ENCODE results near the gene CD52. TPM values are rescaled to one million over a fixed set of nuclear protein-coding genes. Genes with fewer than 3 reads are reported as not detected.

CD52 gene
- total RNA-seq, 4 donors from 2014 or later, result 1.8 to 2.7 (median 2.2) TPM; not detected in 1

DNA sequence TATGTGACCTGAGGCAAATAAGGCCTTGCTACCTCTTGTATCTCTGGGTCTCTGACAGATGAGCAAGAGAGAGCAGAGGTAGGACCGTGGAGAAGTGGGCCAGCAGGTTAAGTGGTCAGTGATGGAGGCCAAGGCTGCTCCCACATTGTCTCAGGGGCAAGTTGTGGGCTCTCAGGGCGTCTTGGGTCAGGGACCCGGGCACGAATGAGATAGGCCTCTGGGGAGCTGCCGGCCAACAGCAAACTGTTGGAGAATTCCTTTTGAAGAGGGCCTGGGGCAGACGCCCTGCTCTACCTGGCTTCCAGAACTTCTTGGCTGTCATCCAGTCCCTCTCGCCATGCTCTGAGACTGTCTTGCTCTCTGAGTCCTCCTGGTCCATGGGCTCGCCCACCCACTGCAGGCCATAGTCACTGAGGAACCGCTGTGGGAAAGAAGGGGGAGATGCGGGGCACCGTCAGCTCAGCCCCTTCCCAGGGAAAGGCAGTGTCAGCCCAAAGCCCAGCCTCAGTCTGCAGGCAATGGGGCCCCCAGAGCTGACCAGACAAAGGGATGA, 23.8 kb upstream of the CD52 start:
- 93% methylated on average over 4 of the region's 11 CpGs; no CpG with 5 or more reads in 1 of the 2 donors for WGBS, 2 donors (ENCODE audit: low coverage in 1 of 2)
- no peak overlapping the region for H3K27ac ChIP-seq
- H3K27me3 ChIP-seq, result no peaks in the 10 kb centered on the region
- H3K36me3 ChIP-seq, result peaks cover 0 to 30% of the 10 kb centered on the region in 2 donors
- peaks cover 0 to 18% (median 6%) of the 10 kb centered on the region in 3 donors for H3K4me1 ChIP-seq
- no peaks in the 10 kb centered on the region for H3K9me3 ChIP-seq
- no peak overlapping the region for H3K4me3 ChIP-seq
- no peak for ATAC-seq
- TF ChIP-seq EP300 (IDR thresholded peaks at IDR 0.05) (no peak), POLR2A (IDR thresholded peaks at IDR 0.05) (no peak), POLR2AphosphoS5 (IDR thresholded peaks at IDR 0.05) (no peak)
- TF ChIP-seq, protein P1, sequence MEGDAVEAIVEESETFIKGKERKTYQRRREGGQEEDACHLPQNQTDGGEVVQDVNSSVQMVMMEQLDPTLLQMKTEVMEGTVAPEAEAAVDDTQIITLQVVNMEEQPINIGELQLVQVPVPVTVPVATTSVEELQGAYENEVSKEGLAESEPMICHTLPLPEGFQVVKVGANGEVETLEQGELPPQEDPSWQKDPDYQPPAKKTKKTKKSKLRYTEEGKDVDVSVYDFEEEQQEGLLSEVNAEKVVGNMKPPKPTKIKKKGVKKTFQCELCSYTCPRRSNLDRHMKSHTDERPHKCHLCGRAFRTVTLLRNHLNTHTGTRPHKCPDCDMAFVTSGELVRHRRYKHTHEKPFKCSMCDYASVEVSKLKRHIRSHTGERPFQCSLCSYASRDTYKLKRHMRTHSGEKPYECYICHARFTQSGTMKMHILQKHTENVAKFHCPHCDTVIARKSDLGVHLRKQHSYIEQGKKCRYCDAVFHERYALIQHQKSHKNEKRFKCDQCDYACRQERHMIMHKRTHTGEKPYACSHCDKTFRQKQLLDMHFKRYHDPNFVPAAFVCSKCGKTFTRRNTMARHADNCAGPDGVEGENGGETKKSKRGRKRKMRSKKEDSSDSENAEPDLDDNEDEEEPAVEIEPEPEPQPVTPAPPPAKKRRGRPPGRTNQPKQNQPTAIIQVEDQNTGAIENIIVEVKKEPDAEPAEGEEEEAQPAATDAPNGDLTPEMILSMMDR (IDR thresholded peaks at IDR 0.05), result no peak

DNA sequence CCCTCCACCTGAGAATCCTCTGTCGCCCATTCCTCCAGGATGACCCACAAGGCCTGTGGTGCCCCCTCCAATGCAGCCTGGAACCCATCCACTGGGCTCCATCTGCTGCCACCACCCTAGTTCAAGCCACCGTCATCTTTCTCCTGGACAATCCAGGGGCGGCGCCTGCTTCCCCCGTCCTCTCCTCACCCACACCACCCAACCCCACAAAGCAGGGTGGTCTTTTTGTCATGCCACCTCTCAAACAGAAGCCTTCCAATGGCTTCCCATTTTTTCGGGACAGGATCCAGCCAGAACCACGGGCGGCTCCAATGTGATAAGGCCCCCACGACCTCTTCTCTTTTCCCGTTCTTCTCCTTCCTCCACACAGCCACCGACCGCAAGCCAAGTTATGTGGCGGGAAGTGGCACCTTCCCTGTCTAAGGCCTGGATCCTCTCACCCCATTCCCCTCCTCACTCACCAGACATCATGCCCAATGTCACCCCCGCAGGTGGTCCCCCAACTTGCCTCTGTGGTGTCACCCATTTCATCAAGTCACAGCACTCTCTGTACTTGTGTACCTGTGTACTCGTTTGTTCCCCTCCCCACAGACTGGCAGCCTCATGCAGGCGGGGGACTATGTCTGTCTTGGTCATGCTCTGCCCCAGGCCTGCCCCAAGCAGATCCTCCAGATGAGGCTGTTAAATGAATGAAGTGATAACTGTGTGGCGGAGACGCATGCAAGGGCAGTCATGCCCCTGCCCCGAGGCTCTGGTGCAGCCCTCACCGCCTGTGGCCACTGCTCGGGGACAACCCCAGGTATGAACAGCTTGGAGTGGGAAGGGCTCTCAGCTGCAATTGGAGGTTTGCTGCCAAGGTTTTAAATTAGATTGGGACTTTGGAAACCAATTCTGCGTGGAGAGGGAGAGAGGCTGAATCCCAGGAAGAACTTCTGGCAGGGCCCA, 22.3 kb upstream of the CD52 start:
- Histone ChIP-seq H3K9me3 (no peaks in the 10 kb centered on the region), H3K27me3 (no peaks in the 10 kb centered on the region), H3K4me3 (no peak overlapping the region), H3K4me1 (peaks cover 0 to 8% (median 3%) of the 10 kb centered on the region in 3 donors), H3K36me3 (peaks cover 0 to 33% of the 10 kb centered on the region in 2 donors), H3K27ac (no peak overlapping the region)
- ATAC-seq, result no peak
- TF ChIP-seq EP300 (IDR thresholded peaks at IDR 0.05) (no peak), POLR2AphosphoS5 (IDR thresholded peaks at IDR 0.05) (no peak), POLR2A (IDR thresholded peaks at IDR 0.05) (no peak)
- TF ChIP-seq, protein P1 (IDR thresholded peaks at IDR 0.05), result no peak
- 50 to 84% methylated on average over 2 to 13 of the region's 22 CpGs for WGBS, 2 donors (ENCODE audit: low coverage in 1 of 2)

DNA sequence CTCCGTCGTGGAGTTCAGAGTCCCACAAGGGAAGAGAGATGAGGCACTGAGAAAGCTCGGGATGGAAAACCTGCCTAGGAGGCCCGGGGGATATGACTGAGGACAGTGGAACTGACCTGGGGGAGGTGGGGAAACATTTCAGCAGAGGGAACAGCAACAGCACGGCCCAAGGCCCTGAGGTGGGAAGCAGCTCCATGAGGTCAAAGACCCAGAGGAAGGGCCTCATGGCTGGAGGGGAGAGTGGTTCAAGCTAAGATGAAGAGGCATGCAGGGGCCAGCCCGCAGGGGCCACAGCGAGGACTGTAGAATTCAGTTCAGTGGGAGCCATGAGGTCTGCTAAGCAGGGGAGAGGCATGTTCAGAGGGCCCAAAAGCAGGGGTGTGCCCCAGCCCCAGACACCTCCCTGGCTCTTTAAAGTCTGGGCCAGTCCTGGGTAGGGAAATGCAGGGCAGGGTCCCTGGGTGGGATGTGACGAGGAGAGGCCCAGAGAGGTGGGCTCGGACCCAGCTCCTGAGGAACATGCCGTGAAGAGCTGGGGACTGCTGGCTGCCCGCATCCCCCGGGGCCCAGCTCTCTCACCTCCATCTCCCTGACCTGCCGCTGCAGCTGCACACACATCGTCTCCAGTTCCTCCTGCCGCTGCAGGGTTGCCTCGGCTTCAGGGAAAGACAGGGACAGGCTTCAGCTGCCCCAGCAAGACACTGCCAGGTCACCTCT, 21.3 kb upstream of the CD52 start:
- no peak for ATAC-seq
- no peak overlapping the region for H3K4me3 ChIP-seq
- H3K4me1 ChIP-seq, result no peaks in the 10 kb centered on the region
- no peak overlapping the region for H3K27ac ChIP-seq
- WGBS, 2 donors (ENCODE audit: low coverage in 1 of 2), result 67 to 100% methylated on average over 2 to 6 of the region's 16 CpGs
- H3K27me3 ChIP-seq, result no peaks in the 10 kb centered on the region
- H3K9me3 ChIP-seq, result no peaks in the 10 kb centered on the region
- TF ChIP-seq POLR2A (IDR thresholded peaks at IDR 0.05) (no peak), EP300 (IDR thresholded peaks at IDR 0.05) (no peak), POLR2AphosphoS5 (IDR thresholded peaks at IDR 0.05) (no peak)
- TF ChIP-seq, protein P1 (IDR thresholded peaks at IDR 0.05), result no peak
- H3K36me3 ChIP-seq, result peaks cover 0 to 39% of the 10 kb centered on the region in 2 donors

DNA sequence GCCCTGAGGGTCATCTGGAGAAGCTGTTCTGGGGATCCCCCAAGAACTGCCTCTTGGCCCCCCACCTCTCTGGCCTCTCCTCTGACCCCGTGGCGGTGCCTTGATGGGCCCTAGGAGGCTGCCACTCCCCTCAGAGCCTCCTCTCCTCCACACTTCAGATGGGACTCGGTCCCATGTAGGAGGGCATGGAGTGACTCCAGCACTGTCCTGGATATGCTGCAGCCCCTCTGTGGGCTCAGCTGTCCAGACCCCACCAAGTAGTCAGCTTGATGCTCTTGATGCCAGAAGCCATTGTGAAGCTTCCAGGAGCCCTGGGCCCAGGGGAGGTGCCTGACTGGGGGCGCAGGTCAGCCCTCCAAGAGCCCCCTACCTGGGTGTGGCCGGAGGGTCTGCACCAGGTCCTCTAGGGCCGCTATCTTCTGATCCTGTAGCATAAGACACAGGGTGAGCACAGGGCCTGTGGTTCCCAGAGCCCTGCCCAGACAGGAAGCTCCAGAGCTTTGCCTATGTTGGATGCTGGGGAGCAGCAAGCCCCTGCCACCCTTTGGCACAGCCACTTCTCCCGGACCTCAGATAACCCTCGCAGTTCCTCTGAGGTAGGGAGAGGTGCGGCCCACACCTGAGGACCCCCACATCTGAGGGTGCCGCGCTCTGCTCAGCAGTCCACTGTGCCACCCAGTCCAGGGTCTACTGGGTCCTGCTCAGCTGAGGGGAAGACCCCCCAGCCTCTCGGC, 20.5 kb upstream of the CD52 start:
- peaks cover 0 to 39% of the 10 kb centered on the region in 2 donors for H3K36me3 ChIP-seq
- ATAC-seq, result no peak
- no peak for TF ChIP-seq POLR2AphosphoS5 (IDR thresholded peaks at IDR 0.05)
- TF ChIP-seq, protein P1 (IDR thresholded peaks at IDR 0.05), result no peak
- TF ChIP-seq POLR2A (IDR thresholded peaks at IDR 0.05), result no peak
- TF ChIP-seq EP300 (IDR thresholded peaks at IDR 0.05), result no peak
- WGBS, 2 donors (ENCODE audit: low coverage in 1 of 2), result 94% methylated on average over 3 of the region's 12 CpGs; no CpG with 5 or more reads in 1 of the 2 donors
- H3K27ac ChIP-seq, result no peak overlapping the region
- H3K4me3 ChIP-seq, result no peak overlapping the region
- no peaks in the 10 kb centered on the region for H3K9me3 ChIP-seq
- H3K27me3 ChIP-seq, result no peaks in the 10 kb centered on the region
- H3K4me1 ChIP-seq, result no peaks in the 10 kb centered on the region

All from gastroesophageal sphincter (tissue), 4 donors.